Measurements from ENCODE around the gene LCN2. TPM values are rescaled to one million over a fixed set of nuclear protein-coding genes. Genes with fewer than 3 reads are reported as not detected.

The LCN2 gene
- total RNA-seq, 1 donor from 2014 or later, result not detected

- peak; percentile 90 for DNase-seq (ENCODE audit: low spot score)
- Histone ChIP-seq H3K9me3 (ENCODE audit: low read depth) (no peaks in the 10 kb centered on the region), H3K36me3 (peaks cover 9% of the 10 kb centered on the region), H3K9ac (peak within 1 kb of the TSS; percentile 86), H3K27ac (no peak within 1 kb of the TSS), H3K79me2 (ENCODE audit: low read depth) (peaks cover 14% of the 10 kb centered on the region), H3F3A (ENCODE audit: low read depth) (peaks cover 6% of the 10 kb centered on the region), H4K20me1 (ENCODE audit: low read depth) (no peaks in the 10 kb centered on the region), H3K4me1 (peaks cover 7% of the 10 kb centered on the region), H2AFZ (replicated peaks) (peak within 1 kb of the TSS; percentile 94), H3K27me3 (no peaks in the 10 kb centered on the region), H3K4me2 (peak within 1 kb of the TSS; percentile 78), H3K4me3 (peak within 1 kb of the TSS; percentile 96)
- peaks cover 14% of the 10 kb centered on the region for H3K36me3 Mint-ChIP-seq
- no peak for TF ChIP-seq EZH2phosphoT487 (IDR thresholded peaks at IDR 0.05)
- TF ChIP-seq, protein P1, sequence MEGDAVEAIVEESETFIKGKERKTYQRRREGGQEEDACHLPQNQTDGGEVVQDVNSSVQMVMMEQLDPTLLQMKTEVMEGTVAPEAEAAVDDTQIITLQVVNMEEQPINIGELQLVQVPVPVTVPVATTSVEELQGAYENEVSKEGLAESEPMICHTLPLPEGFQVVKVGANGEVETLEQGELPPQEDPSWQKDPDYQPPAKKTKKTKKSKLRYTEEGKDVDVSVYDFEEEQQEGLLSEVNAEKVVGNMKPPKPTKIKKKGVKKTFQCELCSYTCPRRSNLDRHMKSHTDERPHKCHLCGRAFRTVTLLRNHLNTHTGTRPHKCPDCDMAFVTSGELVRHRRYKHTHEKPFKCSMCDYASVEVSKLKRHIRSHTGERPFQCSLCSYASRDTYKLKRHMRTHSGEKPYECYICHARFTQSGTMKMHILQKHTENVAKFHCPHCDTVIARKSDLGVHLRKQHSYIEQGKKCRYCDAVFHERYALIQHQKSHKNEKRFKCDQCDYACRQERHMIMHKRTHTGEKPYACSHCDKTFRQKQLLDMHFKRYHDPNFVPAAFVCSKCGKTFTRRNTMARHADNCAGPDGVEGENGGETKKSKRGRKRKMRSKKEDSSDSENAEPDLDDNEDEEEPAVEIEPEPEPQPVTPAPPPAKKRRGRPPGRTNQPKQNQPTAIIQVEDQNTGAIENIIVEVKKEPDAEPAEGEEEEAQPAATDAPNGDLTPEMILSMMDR (IDR thresholded peaks at IDR 0.05), result peak; percentile 84
- peak; percentile 34 for TF ChIP-seq EZH2 (IDR thresholded peaks at IDR 0.05)
- H3K9me3 Mint-ChIP-seq, result no peaks in the 10 kb centered on the region
- peaks cover 14% of the 10 kb centered on the region for H3K4me1 Mint-ChIP-seq
- peak within 1 kb of the TSS; percentile 96 for H3K4me3 Mint-ChIP-seq
- H3K27ac Mint-ChIP-seq, result peak within 1 kb of the TSS; percentile 91
- H3K27me3 Mint-ChIP-seq (ENCODE audit: insufficient read depth, low read depth), result no peaks in the 10 kb centered on the region
Measured at GRCh38 chr9:128191406-128192046, 42.3 kb downstream of the LCN2 start, which contains the start of gene CIZ1. TSS of gene CIZ1 (minus strand) at chr9:128191572. CDS start at chr9:128190857, 715 bp downstream.

- Histone ChIP-seq H3K9ac (no peak overlapping the region), H3K4me2 (no peak overlapping the region), H2AFZ (replicated peaks) (no peak overlapping the region), H3K4me3 (peak overlapping the region; percentile 96), H3K79me2 (ENCODE audit: low read depth) (peaks cover 14% of the 10 kb centered on the region), H3K27ac (no peak overlapping the region), H3F3A (ENCODE audit: low read depth) (peaks cover 6% of the 10 kb centered on the region), H3K9me3 (ENCODE audit: low read depth) (no peaks in the 10 kb centered on the region), H3K27me3 (no peaks in the 10 kb centered on the region), H3K4me1 (peaks cover 7% of the 10 kb centered on the region), H4K20me1 (ENCODE audit: low read depth) (no peaks in the 10 kb centered on the region), H3K36me3 (peaks cover 5% of the 10 kb centered on the region)
- H3K4me1 Mint-ChIP-seq, result peaks cover 17% of the 10 kb centered on the region
- no peaks in the 10 kb centered on the region for H3K9me3 Mint-ChIP-seq
- H3K27me3 Mint-ChIP-seq (ENCODE audit: insufficient read depth, low read depth), result no peaks in the 10 kb centered on the region
- DNase-seq (ENCODE audit: low spot score), result no peak
- no peak overlapping the region for H3K27ac Mint-ChIP-seq
- H3K4me3 Mint-ChIP-seq, result peak overlapping the region; percentile 55
- TF ChIP-seq, protein P1 (IDR thresholded peaks at IDR 0.05), result no peak
- TF ChIP-seq EZH2phosphoT487 (IDR thresholded peaks at IDR 0.05), result no peak
- no peak for TF ChIP-seq EZH2 (IDR thresholded peaks at IDR 0.05)
- H3K36me3 Mint-ChIP-seq, result peaks cover 11% of the 10 kb centered on the region
Measured at GRCh38 chr9:128192601-128193371, 43.5 kb downstream of the LCN2 start.

DNA sequence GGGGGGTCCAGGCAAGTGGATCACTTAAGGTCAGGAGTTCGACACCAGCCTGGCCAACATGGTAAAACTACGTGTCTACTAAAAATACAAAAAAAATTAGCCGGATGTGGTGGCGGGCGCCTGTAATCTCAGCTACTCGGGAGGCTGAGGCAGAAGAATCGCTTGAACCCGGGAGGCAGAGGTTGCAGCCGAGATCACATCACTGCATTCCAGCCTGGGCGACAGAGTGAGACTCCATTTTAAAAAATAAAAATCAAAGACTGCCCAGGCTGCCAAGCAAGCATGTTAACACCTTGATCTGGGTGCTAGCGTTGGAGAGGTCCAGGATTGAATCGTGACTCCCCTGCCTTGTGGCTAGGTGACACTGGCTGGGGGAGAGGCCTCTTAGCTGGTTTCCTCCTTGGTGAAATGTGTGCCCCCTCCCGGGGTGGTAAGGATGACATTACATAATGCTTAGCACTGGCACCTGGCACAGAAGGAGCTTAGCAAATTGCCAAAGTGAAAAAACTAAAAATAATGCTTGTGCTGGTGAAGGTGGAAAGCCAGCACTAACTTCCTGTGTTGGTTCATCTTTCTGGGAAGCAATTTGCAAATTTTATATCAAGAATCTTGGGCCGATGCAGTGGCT is 44.3 kb downstream of the LCN2 start:
- Histone ChIP-seq H3K27me3 (no peaks in the 10 kb centered on the region), H3K4me1 (peaks cover 7% of the 10 kb centered on the region), H4K20me1 (ENCODE audit: low read depth) (no peaks in the 10 kb centered on the region), H3K27ac (no peak overlapping the region), H3K9ac (no peak overlapping the region), H3K4me3 (no peak overlapping the region), H3K36me3 (peaks cover 5% of the 10 kb centered on the region), H3K4me2 (no peak overlapping the region), H2AFZ (replicated peaks) (no peak overlapping the region), H3K9me3 (ENCODE audit: low read depth) (no peaks in the 10 kb centered on the region), H3F3A (ENCODE audit: low read depth) (peaks cover 6% of the 10 kb centered on the region), H3K79me2 (ENCODE audit: low read depth) (peaks cover 14% of the 10 kb centered on the region)
- no peak for DNase-seq (ENCODE audit: low spot score)
- Mint-ChIP-seq H3K27me3 (ENCODE audit: insufficient read depth, low read depth) (no peaks in the 10 kb centered on the region), H3K4me3 (peak overlapping the region; percentile 55), H3K4me1 (peaks cover 17% of the 10 kb centered on the region), H3K36me3 (peaks cover 8% of the 10 kb centered on the region), H3K27ac (no peak overlapping the region), H3K9me3 (no peaks in the 10 kb centered on the region)
- no peak for TF ChIP-seq EZH2 (IDR thresholded peaks at IDR 0.05)
- TF ChIP-seq, protein P1 (IDR thresholded peaks at IDR 0.05), result no peak
- TF ChIP-seq EZH2phosphoT487 (IDR thresholded peaks at IDR 0.05), result no peak

All from neural progenitor cell (in vitro differentiated cells).